Measurements from ENCODE around the gene ARAF. TPM values are rescaled to one million over a fixed set of nuclear protein-coding genes. Genes with fewer than 3 reads are reported as not detected.

ARAF gene
- total and polyA plus RNA-seq, 2 donors (not counting 3 experiments of a cell fraction or from before 2014, with no cell fraction given): 62.7 to 69.5 TPM

GRCh38 chrX:47556045-47556623 lies 4.9 kb upstream of the ARAF start:
- Histone ChIP-seq H3K27me3 (ENCODE audit: control insufficient read depth in 2 of 2, insufficient read depth in 2 of 2, low read length in 2 of 2) (no peaks in the 10 kb centered on the region), H3K4me3 (replicated peaks in 1 of 3; ENCODE audit: insufficient read depth in 1 of 3, low read depth in 1 of 3, low read length in 3 of 3) (peak overlapping the region; percentile 22 to 57 (median 35)), H3K9ac (replicated peaks; ENCODE audit: extremely low read depth, insufficient read depth, low read length) (peak overlapping the region; percentile 71), H3K27ac (ENCODE audit: insufficient read depth, low read depth, low read length) (peak overlapping the region; percentile 57), H2AFZ (ENCODE audit: low read depth, low read length) (peak overlapping the region; percentile 84), H3K4me1 (ENCODE audit: control insufficient read depth, extremely low read depth, insufficient read depth, low read length) (peaks cover 3% of the 10 kb centered on the region), H3K9me1 (replicated peaks; ENCODE audit: control insufficient read depth, extremely low read depth, insufficient read depth, low read length) (no peaks in the 10 kb centered on the region), H3K79me2 (ENCODE audit: control insufficient read depth, insufficient read depth, low read length) (no peaks in the 10 kb centered on the region), H3K36me3 (ENCODE audit: control insufficient read depth in 2 of 2, extremely low read depth in 1 of 2, insufficient read depth in 2 of 2, low read length in 2 of 2) (no peaks in the 10 kb centered on the region), H4K20me1 (replicated peaks; ENCODE audit: control insufficient read depth, extremely low read depth, insufficient read depth, low read length) (no peaks in the 10 kb centered on the region), H3K4me2 (ENCODE audit: insufficient read depth, low read length) (peak overlapping the region; percentile 27), H3K9me3 (replicated peaks; ENCODE audit: control insufficient read depth, insufficient read depth, low read length) (no peaks in the 10 kb centered on the region)
- CTCF ChIA-PET: interaction anchor here (0.8 to 2.1 kb wide), 3 partner anchors 13 to 32 kb away, joined by 3 to 12 read pairs (median 4); no protein-coding TSS in a partner anchor
- POLR2A ChIA-PET: interaction anchor here (0.8 kb wide), 1 partner anchor 94 kb away, joined by 3 read pairs; the partner anchor contains the start of gene ELK1
- FAIRE-seq (peak; percentile 100), DNase-seq (ENCODE audit: low read depth, low spot score) (peak; percentile 92)
- intact Hi-C loops (cut with micrococcal nuclease) (loop anchor here (2.0 kb wide), 1 partner anchor 15 kb away; no protein-coding TSS in a partner anchor), dilution Hi-C loops (cut with MboI; ENCODE audit: extremely low pct_ligation_motif_present, low sequenced_read_pairs) (no loop called here)
- TF ChIP-seq EZH2 (IDR thresholded peaks at IDR 0.05; ENCODE audit: borderline replicate concordance, low read depth, low read length, severe bottlenecking) (no peak), CTCF (IDR thresholded peaks at IDR 0.05; ENCODE audit: extremely low read depth in 1 of 2, insufficient read depth in 1 of 2, low read depth in 1 of 2, low read length in 2 of 2) (no peak), POLR2A (IDR thresholded peaks at IDR 0.05; ENCODE audit: low read depth, low read length) (peak; percentile 46)
- no TSS peak for BruUV-seq (replicated peaks)

- Histone ChIP-seq H3K4me2 (ENCODE audit: insufficient read depth, low read length) (no peak overlapping the region), H3K4me1 (ENCODE audit: control insufficient read depth, extremely low read depth, insufficient read depth, low read length) (peaks cover 10% of the 10 kb centered on the region), H3K9me1 (replicated peaks; ENCODE audit: control insufficient read depth, extremely low read depth, insufficient read depth, low read length) (no peaks in the 10 kb centered on the region), H3K79me2 (ENCODE audit: control insufficient read depth, insufficient read depth, low read length) (peaks cover 14% of the 10 kb centered on the region), H3K9me3 (replicated peaks; ENCODE audit: control insufficient read depth, insufficient read depth, low read length) (no peaks in the 10 kb centered on the region), H3K4me3 (replicated peaks in 1 of 3; ENCODE audit: insufficient read depth in 1 of 3, low read depth in 1 of 3, low read length in 3 of 3) (no peak overlapping the region), H2AFZ (ENCODE audit: low read depth, low read length) (no peak overlapping the region), H4K20me1 (replicated peaks; ENCODE audit: control insufficient read depth, extremely low read depth, insufficient read depth, low read length) (no peaks in the 10 kb centered on the region), H3K27me3 (ENCODE audit: control insufficient read depth in 2 of 2, insufficient read depth in 2 of 2, low read length in 2 of 2) (no peaks in the 10 kb centered on the region), H3K27ac (ENCODE audit: insufficient read depth, low read depth, low read length) (no peak overlapping the region), H3K36me3 (ENCODE audit: control insufficient read depth in 2 of 2, extremely low read depth in 1 of 2, insufficient read depth in 2 of 2, low read length in 2 of 2) (no peaks in the 10 kb centered on the region), H3K9ac (replicated peaks; ENCODE audit: extremely low read depth, insufficient read depth, low read length) (no peak overlapping the region)
- dilution Hi-C loops (cut with MboI; ENCODE audit: extremely low pct_ligation_motif_present, low sequenced_read_pairs) (no loop called here), intact Hi-C loops (cut with micrococcal nuclease) (no loop called here)
- CTCF ChIA-PET: no interaction called here
- TF ChIP-seq JUN (IDR thresholded peaks at IDR 0.05; ENCODE audit: borderline replicate concordance, insufficient read depth, insufficient read length, low read depth): no peak
- no peak for TF ChIP-seq CTCF (IDR thresholded peaks at IDR 0.05; ENCODE audit: extremely low read depth in 1 of 2, insufficient read depth in 1 of 2, low read depth in 1 of 2, low read length in 2 of 2)
- TF ChIP-seq FOS (IDR thresholded peaks at IDR 0.05; ENCODE audit: borderline replicate concordance, insufficient read depth, low read length): no peak
- no peak for TF ChIP-seq POLR2A (IDR thresholded peaks at IDR 0.05; ENCODE audit: low read depth, low read length)
- no peak for TF ChIP-seq MAX (IDR thresholded peaks at IDR 0.05; ENCODE audit: insufficient read depth, insufficient read length)
- no peak for TF ChIP-seq POLR2AphosphoS5 (IDR thresholded peaks at IDR 0.05; ENCODE audit: insufficient read depth, low read depth, low read length)
- TF ChIP-seq EZH2 (IDR thresholded peaks at IDR 0.05; ENCODE audit: borderline replicate concordance, low read depth, low read length, severe bottlenecking): no peak
- TF ChIP-seq MYC (IDR thresholded peaks at IDR 0.05; ENCODE audit: low read depth, low read length): no peak
- TF ChIP-seq GATA2 (IDR thresholded peaks at IDR 0.05; ENCODE audit: insufficient read depth, insufficient read length, low read depth, low read length): no peak
- POLR2A ChIA-PET: no interaction called here
- FAIRE-seq (peak; percentile 31), DNase-seq (ENCODE audit: low read depth, low spot score) (no peak)
- BruUV-seq (replicated peaks): no TSS peak
Observed at GRCh38 chrX:47558436-47558835, 2.6 kb upstream of the ARAF start.

All from endothelial cell of umbilical vein (primary cell).